ENCODE results near the gene MROH7.

Gene MROH7

GRCh38 chr1:54640863-54641836 lies at the start of gene MROH7:
Gene MROH7, plus strand, starts transcription at chr1:54641786. Its CDS starts 11,141 bp downstream, at chr1:54652927.
- TF ChIP-seq CTCF (IDR thresholded peaks at IDR 0.05; ENCODE audit: borderline replicate concordance, insufficient read depth, low read depth, low read length): no peak
- H3K4me3 ChIP-seq (ENCODE audit: low read depth, low read length): no peak within 1 kb of the TSS

- H3K4me3 ChIP-seq (ENCODE audit: low read depth, low read length): no peak overlapping the region
- no peak for TF ChIP-seq CTCF (IDR thresholded peaks at IDR 0.05; ENCODE audit: borderline replicate concordance, insufficient read depth, low read depth, low read length)
These were observed 47.9 kb upstream of the MROH7 start for GRCh38 chr1:54593571-54594160.

- no peak for TF ChIP-seq CTCF (IDR thresholded peaks at IDR 0.05; ENCODE audit: borderline replicate concordance, insufficient read depth, low read depth, low read length)
- H3K4me3 ChIP-seq (ENCODE audit: low read depth, low read length): no peak overlapping the region
These were observed 47.1 kb upstream of the MROH7 start for GRCh38 chr1:54594463-54594862.

GRCh38 chr1:54595956-54596498 lies 45.6 kb upstream of the MROH7 start:
- H3K4me3 ChIP-seq (ENCODE audit: low read depth, low read length): no peak overlapping the region
- TF ChIP-seq CTCF (IDR thresholded peaks at IDR 0.05; ENCODE audit: borderline replicate concordance, insufficient read depth, low read depth, low read length): no peak

- no peak overlapping the region for H3K4me3 ChIP-seq (ENCODE audit: low read depth, low read length)
- no peak for TF ChIP-seq CTCF (IDR thresholded peaks at IDR 0.05; ENCODE audit: borderline replicate concordance, insufficient read depth, low read depth, low read length)
These were observed 44.8 kb upstream of the MROH7 start for GRCh38 chr1:54596756-54597155.

GRCh38 chr1:54597455-54598030 lies 44.0 kb upstream of the MROH7 start:
- TF ChIP-seq CTCF (IDR thresholded peaks at IDR 0.05; ENCODE audit: borderline replicate concordance, insufficient read depth, low read depth, low read length): no peak
- H3K4me3 ChIP-seq (ENCODE audit: low read depth, low read length): no peak overlapping the region

Measured in GM12875 (cell line).